Measurements from ENCODE around the gene GLRX2.
"Not testable (repeated sequence)": the region's sequence is repeated elsewhere in the genome, so short reads cannot be mapped to it uniquely, and the experiment has no call there.

The GLRX2 gene, protein sequence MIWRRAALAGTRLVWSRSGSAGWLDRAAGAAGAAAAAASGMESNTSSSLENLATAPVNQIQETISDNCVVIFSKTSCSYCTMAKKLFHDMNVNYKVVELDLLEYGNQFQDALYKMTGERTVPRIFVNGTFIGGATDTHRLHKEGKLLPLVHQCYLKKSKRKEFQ

DNA sequence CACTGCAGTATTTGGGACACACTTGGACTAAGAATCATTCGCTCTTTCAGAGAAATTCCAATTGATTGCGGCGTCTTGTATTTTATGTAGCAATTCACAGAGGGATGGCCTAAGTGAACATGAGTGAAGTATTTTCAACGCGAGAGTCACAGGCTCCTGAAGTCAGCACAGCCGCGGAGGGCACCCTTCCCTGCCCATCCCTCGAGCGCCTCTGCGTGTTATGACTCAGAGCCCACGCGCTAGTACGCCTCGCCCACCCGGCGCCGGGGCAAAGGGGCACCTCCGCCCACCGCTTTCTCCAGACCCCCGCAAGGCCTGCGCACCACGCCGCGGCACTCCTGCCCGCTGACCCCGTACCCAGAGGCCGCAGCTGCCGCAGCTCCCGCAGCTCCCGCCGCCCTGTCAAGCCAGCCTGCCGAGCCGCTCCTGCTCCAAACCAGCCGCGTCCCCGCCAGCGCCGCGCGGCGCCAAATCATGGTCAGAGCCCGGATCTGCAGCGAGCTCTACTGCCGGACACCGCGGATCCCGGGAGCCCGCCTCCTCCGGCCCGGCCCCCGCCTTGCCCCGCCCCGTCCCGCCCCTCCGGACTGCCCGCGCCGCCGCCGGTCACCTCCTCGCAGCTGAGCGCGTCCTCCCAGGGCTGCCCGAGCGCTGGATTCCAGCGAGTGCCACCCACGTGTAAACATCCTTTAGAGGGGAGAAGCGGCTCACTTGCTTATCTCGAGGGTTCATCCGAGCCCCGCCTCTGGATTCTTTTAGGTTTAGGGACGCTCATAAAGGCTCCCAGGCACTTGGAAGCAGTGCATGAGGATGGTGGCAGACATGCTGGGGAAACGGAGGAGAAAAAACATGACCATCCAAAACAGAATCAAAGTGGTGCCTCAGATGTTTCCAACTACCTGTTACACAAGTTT lies at the start of gene GLRX2:
TSS of gene GLRX2 (minus strand) at position 508 of the 914 bp plus-strand sequence. CDS start at position 476, 32 bp downstream.
- peak; percentile 44 for DNase-seq (ENCODE audit: low spot score)

DNA sequence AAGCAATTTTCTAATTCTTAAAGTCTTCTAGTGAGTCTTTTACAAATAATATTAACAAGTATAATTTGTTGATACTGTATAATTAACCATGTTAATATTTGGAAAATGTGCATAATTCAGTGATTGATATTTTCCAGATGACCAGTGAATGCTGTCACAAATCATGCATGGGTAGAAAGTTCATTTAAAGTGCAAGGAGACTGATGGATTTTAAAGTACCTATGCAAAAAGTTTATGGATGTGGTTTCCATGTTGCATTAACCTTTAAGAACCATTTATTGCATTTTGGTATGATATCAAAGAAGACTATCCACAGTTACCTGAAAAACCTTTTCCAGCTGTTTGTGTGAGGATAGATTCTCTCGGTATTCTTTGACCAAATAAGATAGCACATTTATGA lies 39.8 kb upstream of the GLRX2 start:
- DNase-seq (ENCODE audit: low spot score) = no peak

DNA sequence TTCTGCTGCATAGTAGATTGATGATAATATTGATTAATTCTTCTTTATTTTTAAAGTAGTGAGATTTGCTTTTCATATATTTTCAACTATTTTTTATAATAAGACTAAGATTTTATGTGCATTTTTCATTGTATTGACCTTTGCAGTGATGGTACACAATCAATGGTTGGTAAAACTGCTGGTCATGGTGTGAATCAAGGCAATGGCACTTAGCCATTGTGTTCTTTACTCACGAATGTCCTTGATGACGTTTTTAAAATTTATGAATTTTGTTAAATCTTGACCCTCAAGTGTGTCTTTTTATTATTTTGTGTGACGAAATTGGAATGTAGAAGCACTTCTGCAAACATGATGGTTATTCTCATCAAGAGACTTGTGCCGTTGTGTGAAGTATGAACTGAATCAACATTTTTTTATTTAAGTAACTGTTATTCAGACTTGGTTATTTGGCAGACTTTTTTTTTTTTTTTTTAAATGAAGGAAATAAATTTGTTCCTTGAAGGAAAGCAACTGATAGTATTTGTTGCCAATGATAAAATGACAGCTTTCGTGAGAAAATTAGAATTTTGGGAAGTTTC lies 39.2 kb upstream of the GLRX2 start:
- no peak for DNase-seq (ENCODE audit: low spot score)

DNA sequence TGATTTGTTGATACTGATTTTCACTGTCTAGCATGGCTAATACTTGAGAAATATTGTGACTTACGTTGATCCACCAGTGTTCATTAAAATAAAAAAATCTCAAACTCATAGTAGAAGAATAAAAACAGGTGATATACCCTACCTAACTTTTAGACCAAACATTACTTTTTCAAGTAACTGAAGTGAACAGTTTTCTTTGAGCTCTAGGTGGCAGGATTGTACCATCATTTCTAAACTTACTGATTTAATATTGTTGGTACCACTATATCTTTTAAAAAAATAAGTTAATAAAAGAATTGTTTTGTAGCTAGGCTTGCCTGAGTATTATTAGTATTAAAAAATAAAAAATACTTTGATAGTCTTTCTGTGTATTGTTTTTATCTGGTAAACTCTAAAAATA lies 38.1 kb upstream of the GLRX2 start:
- DNase-seq (ENCODE audit: low spot score) = no peak

DNA sequence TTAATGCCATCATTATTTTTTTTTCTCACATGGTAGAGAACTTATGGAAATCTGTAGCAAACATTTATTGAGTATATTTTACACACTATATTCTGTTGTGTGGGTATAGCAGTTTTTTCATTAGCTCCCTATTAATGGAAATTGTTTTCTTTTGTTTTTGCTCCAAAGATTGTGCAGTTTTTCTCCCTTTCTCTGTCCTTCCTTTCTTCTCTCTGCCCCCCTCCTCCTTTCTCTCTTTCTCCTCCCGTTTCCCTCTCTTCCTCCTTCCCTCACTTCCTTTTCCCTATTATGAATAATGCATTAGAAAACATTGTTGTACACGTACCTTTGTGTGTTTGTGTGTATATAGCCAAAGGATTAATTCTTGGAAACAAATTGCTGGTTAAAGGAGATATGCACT lies 37.2 kb upstream of the GLRX2 start:
- DNase-seq (ENCODE audit: low spot score) = no peak

DNA sequence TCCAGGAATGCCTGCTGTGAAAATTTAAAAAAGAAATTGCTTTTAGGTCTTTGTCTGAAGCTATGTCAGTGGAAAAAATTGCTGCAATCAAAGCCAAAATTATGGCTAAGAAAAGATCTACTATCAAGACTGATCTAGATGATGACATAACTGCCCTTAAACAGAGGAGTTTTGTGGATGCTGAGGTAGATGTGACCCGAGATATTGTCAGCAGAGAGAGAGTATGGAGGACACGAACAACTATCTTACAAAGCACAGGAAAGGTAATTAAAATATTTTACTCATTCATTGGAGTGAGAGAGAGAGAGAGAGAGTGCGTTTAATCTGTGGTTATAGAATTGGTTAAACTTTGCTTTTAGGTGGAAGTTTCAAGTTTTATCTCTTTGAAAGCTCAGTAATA lies 36.6 kb upstream of the GLRX2 start:
- no peak for DNase-seq (ENCODE audit: low spot score)

DNA sequence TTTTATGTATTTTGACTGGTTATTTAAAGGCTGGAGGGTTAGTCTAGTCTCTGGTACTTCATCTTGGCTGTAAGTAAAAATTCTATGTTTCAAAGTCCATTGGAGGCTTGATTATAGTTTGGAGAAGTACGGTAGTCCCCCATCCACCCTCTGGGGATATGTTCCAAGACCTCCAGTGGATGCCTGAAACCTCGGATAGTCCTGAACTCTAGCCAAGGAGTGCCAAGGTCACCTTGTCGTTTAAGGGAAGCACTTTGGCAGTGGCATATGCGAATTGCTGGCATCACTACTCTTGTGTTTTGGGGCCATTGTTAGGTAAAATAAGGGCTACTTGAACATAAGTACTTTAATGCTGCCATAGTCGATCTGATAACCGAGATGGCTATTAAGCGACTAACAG lies 35.0 kb upstream of the GLRX2 start:
- no peak for DNase-seq (ENCODE audit: low spot score)

DNA sequence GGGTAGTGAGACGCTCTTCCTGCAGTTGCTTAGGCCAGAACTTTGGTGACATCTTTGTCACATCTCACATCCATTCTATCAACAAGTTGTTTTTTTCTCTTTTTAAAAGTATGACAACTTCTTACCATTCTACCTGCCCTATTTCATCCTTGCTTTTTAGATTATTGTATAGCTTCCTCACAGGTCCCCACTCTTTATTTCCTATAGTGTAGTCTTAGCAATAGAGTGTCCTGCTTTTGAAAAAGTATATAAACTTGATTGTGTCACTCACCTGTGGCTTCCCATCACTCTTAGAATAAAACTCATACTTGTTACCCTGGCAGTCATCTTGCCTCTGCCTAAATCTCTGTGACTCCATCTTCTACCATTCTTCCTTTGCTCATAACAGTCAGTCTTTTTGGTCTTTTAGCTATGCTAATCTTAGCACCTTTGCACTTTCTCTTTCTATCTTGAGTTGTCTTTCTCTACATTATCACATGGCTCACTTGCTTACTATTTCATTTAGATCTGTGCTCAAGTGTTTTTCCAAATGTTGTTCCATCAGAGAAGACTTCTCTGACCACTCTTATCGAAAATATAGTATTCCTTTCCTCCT lies 26.1 kb upstream of the GLRX2 start:
- DNase-seq (ENCODE audit: low spot score) = no peak

DNA sequence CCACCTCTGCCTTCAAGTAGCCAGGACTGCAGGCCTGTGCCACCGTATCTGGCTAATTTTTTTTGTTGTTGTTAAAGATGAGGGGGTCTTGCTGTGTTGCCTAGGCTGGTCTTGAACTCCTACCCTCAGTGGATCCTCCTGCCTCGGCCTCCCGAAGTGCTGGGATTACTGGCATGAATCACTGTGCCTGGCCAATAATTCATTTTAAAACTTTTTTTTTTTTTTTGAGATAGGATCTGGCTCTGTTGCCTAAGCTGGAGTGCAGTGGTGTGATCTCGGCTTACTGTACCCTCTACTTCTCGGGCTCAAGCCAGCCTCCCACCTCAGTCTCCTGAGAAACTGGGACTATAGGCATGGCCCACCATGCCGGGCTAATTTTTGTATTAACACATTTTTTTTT lies 20.2 kb upstream of the GLRX2 start:
- no peak for DNase-seq (ENCODE audit: low spot score)

DNA sequence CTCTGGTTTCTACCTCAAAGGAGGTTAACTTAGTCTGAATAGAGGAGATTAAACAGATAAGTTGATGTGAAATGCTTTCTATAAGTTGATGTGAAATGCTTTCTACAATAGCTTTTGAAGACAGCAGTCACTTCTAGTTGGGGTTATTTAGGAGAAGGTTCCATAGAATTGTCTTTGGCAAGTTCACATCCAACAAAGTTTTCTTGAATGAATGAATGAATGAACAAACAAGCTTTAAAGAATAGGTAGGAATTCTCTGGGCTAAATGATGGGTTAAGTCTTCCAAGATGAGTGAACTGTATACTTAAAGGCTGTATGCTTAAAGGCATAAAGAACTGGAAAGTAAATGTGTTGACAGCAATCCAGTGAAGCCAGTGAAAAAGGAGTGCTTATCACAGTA lies 18.5 kb upstream of the GLRX2 start:
- no peak for DNase-seq (ENCODE audit: low spot score)

DNA sequence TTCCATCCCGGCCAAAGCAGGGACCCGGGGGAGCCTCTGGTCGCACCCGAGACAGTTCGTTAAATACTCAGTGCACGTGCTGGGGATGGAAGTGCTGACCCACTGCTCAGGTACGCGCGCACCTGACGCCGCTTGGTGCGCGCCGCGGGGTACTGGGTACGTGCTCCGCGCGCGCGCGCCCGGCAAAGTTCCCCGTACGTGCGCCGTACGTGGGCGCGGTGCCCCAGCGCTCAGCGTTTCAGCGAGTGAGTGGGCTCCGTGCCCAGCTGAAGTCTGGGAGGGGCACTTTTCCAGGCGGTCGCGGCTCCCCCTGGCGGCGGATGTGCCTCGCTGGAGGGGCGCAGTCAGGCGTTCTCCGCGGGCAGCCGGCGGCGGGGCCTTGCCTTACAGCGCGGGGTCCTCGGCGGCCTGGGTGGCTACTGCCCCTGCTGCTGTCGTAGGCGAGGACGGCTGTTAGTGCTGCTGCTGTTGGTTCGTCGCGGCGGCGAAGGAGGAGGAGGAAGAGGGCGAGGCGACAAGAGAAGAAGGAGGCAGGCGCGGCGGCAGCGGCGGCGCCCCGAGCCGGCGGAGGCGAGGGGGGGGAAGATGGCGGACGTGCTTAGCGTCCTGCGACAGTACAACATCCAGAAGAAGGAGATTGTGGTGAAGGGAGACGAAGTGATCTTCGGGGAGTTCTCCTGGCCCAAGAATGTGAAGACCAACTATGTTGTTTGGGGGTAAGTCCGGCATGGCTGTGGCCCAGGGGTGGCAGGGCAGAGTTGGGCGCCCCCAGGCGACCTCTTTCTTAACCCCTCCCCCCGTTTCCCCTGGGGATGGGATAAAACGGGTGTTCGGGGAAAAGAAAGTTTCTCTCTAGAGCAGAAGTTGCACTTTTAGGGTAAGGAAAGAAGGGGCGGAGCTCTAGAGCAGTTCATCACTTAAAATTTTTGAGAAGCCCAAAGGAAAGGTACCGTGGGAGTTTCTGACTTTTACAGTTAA lies 16.7 kb upstream of the GLRX2 start, which contains the start of gene CDC73:
TSS of gene CDC73 (plus strand) at position 416 of the 978 bp plus-strand sequence. CDS start at position 586, 170 bp downstream.
- peak; percentile 98 for DNase-seq (ENCODE audit: low spot score)

DNA sequence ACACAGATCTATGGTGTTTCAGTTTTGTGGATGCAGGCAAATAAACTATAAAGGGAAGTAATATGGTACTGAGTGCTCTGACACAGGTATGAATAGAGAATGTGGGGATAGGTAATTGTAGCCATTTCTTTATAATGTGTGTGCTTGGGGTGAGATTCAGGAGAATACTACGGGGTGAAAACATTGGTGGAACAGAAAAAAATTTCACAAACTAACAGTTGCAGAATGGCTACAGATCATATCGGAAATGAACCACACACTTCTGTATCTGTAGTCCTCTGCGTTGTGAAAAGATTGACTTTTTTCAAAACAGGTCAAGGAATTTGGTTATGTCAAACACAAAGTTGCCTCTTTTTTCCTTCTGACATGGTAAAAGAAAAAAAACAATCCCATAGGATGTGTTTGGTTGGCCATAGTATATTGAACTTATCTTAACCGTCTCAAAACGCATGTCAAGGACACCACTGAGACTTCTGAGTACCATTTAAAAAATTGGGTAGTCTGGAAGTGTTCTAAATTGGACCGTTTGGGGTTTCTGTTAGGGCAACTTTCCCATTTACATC lies 15.5 kb upstream of the GLRX2 start:
- DNase-seq (ENCODE audit: low spot score) = no peak

DNA sequence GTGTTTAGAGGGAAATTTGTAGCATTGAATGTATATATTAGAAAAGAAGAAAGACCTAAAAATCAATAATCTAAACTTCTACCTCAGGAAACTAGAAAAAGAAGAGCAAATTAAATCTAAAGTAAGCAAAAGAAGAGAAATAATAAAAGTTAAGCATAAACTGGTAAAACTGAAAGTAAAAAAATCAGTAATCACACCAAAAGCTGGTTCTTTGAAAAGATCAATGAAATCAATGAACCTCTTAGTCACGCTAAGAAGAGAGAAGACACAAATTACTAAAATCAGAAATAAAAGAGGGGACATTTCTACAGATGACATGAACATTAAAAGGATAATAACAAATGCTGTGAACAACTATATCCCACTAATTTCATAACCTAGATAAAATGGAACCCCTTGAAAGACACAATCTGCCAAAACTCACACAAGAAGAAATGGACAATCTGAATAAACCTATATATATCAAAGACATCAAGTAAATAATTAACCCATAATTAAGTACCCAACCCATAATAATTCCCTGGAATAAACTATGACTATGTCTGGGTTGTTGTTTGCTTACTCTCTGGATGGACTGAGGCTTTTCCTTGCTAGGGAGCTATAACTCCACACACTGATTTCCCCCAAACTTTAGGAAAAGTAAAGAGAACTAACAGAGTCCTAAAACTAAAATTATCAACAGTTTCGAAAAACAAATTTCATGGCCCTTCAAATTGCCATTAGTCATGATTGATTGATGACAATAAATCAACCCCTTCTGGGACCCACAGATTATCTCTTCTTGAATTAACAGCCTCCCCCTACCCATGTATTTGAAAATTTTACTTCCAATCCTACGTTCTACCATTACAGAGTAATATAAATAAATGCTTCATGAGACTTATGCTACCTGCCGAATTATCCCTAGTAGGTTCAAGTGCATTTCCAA lies 13.9 kb upstream of the GLRX2 start:
- no peak for DNase-seq (ENCODE audit: low spot score)

DNA sequence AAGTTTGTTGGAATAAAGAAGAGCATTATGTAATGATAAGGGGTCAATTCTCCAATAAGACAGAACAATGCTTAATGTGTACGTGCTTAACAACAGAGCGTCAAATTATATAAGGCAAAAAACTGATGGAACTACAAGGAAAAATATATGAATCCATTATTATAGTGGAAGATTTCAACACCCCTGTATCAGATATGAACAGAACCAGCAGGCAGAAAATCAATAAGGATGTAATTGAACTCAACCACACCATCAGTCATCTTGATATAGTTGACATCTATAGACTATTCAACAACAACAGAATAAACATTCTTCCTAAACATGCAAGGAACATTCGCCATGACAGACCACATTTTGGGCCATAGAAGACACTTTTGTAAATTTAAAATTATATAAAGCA lies 13.0 kb upstream of the GLRX2 start:
- DNase-seq (ENCODE audit: low spot score) = no peak

DNA sequence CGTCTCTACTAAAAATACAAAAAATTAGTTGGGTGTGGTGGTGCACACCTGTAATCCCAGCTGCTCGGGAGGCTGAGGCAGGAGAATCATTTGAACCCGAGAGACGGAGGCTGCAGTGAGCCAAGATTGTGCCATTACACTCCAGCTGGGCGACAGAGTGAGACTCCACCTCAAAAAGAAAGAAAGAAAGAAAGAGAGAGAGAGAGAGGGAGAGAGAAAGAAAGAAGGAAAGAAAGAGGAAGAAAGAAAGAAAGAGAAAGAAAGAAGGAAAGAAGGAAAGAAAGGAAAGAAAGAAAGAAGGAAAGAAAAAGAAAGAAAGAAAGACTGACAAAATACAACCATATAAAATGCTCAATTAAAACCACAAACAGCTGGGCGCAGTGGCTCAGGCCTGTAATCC lies 12.0 kb upstream of the GLRX2 start:
- DNase-seq (ENCODE audit: low spot score) = not testable (repeated sequence)

DNA sequence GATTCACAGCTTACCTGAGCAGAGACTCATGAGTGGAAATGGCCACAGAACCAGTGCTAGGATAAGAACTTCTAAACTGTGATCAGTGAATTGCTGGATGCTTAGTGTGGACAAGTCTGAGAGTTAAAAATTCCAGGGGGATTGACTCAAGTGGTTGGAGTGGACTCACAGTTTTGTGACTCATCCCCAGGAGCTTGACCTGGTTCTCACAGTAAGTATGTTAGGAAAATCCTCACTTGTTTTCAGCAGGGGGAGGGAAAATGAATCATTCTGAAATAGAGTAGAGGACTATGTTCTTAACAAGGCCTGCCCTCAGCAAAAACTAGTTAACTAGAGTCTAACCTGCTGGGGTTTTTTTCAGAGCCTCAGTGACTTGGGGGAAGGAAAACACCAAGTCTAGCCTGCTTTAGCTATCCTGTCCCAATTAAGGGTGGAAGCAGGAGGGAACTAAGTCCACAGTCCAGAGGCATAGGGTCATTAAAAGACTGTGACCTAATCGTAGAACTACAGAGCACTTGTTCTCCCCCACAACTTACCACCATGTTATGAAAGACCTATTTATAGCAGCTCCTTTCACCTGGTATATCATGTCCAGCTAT lies 10.5 kb upstream of the GLRX2 start:
- no peak for DNase-seq (ENCODE audit: low spot score)

DNA sequence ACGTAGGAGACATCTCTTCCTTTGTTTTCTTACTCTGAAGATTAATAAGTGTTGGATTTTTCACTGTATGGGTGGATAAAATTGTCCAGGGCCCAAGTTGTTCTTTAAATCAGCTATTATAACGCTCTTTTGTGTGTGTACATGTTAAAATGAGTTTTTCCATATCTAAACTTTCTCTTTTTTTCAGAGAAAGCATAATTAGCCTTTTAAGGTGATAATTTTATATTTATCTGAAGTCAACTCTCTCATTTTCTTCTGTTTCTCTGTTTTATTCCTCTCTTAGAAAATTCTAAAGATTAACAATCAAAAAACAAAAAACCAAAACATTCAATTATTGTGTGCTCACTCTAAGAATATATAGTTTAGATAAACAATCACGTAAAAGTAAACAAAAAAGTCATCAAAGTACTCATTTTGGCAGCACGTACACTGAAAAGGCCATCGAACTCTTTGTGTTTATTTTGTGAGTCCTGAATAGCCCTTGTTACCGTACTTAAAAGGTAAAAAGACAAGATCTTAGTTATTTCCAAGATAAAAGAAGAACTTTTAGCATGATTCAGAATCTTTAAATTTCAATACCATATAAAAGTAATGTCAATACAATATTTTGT lies 9.4 kb upstream of the GLRX2 start:
- no peak for DNase-seq (ENCODE audit: low spot score)

DNA sequence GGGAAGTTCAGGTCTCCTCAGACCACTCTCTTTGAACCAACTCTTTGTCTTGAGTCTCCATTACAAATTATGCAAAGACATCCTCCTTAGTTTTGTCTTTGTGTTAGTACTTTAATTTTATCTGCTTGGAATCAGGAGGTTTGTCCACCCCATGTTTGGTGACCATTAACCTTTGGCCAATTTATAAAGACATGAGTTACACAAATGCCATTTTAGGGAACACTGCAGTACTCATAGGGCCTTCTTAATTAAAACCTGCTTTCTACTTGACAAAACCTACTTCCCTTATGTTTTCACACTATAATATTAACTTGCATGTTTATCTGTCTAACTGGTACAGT lies 8.7 kb upstream of the GLRX2 start:
- no peak for DNase-seq (ENCODE audit: low spot score)

DNA sequence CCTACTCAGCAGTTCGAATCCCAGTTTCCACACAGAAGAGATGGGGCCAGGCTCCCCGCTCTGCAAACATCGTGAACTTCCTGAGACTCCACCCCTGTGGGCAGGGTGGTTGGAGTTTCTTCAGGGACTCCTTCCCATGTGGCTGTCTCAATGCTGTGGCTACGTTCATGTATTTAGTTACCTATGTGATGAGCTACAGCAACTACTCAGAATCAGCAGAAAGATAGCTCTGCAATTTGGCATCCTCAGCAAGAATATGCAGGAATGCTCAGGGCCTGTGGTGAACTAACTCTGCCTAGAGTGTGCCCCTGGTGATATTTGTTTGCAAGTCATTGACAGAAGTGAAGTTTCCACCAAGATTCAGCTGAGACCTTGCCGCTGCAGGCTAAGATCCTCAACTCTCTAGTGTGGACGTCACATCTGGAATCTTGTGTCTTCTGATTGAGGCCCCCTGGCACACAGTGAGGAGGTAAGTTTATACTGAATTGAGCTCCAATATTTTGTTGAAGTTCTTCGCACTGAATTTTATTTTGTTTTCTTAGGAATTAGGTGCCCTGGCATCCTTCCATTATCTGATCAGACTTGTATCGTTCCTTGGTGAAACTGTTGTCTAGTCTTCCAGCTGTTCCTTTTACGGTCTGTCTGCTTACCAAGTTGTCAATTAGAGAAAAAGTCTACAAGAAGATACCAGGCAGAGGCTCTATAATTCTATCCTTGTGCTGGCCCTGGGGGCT lies 8.2 kb upstream of the GLRX2 start:
- DNase-seq (ENCODE audit: low spot score) = no peak
